Smooth muscle cell of bladder (primary cell): ENCODE data around the gene FUOM. TPM values are rescaled to one million over a fixed set of nuclear protein-coding genes. Genes with fewer than 3 reads are reported as not detected.

Experiments used
- total RNA-seq: library from RNA; depleted of rRNA; stranded (reverse); fragments of >200 nt; gene quantifications from 2 replicates; pipeline ENCODE4 v1.2.3, GENCODE V29; 2014

Gene FUOM
- total RNA-seq, result 6.7 and 15.5 TPM in 2 replicates

DNA sequence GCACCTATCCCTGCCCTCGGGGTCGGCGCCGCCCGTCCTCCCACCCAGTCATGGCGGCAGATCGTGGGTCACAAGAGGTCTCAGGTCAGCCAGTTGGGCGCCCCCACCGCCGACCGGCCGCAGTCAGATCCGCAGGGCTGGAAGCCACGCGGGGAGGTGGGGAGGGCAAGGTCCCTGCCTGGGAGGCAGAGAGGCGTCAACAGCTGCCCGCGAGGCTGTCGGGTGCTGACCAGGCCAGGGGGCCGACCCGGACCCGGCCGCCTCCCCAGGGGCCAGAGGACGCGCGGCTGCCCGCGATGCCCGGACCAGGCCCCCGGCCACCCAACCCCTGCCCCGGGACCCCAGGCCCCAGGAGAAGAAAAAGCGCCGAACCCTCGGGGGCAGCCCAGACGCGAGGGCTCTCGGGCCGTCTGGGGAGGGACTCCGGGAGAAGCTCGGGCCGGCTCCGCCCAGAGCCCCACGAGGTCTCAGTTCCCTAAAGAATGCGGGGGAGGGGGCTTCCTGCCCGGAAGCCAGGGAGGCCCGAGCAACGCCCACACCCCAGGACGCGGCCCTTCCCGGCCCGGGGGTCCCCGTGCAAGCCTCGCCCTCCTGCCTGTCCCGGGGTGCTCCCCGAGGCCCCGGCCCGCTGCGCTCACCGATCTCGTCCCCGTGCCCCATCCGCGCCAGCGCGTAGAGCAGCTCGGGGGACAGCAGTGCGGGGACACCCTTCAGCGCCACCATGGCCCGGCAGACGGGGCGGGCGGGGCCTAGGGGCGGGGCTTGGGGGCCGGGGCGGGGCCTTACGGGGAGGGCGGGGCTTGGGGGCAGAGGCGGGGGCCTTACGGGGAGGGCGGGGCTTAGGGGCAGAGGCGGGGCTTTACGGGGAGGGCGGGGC lies at the start of gene FUOM:
Gene FUOM, minus strand, starts transcription at position 735 of the 877 bp plus-strand sequence. Its CDS starts 12 bp downstream, at position 723.

GRCh38 chr10:133394064-133394663 lies 36.3 kb upstream of the FUOM start, which contains the start of gene MTG1:
MTG1 (plus strand) TSS chr10:133394157; CDS start chr10:133394221, 64 bp downstream.

GRCh38 chr10:133379152-133379800 lies 21.5 kb upstream of the FUOM start, which contains the start of gene PAOX:
PAOX (plus strand) TSS chr10:133379262; CDS start chr10:133379317, 55 bp downstream.

GRCh38 chr10:133373174-133374090 lies 15.6 kb upstream of the FUOM start, which contains the start of gene ECHS1:
ECHS1 (minus strand) TSS chr10:133373354; CDS start chr10:133373333, 21 bp downstream.

GRCh38 chr10:133336577-133337369 lies 21.0 kb downstream of the FUOM start, which contains the start of gene CALY:
CALY (minus strand) TSS chr10:133336896; CDS start chr10:133328989, 7,907 bp downstream.

GRCh38 chr10:133308421-133309099 lies 49.3 kb downstream of the FUOM start, which contains the start of the genes TUBGCP2 and ZNF511:
TUBGCP2 (minus strand) TSS chr10:133308872; CDS start chr10:133302941, 5,931 bp downstream.
ZNF511 (plus strand) TSS chr10:133308914; CDS start chr10:133308944, 30 bp downstream.

Other genes with a start within 250 kb of the FUOM start
- gene KNDC1, start 197.8 kb downstream of the FUOM start, total RNA-seq, result 0.57 and 1.3 TPM in 2 replicates
- not detected in 2 replicates for gene UTF1, start 127.8 kb downstream of the FUOM start, total RNA-seq
- gene VENTX, start 120.2 kb downstream of the FUOM start, total RNA-seq, result not detected in 2 replicates
- 0.71 and 1.3 TPM in 2 replicates for gene ADAM8, start 81.2 kb downstream of the FUOM start, total RNA-seq
- gene TUBGCP2, start 49.1 kb downstream of the FUOM start, total RNA-seq, result 53.9 and 61.8 TPM in 2 replicates
- 20.5 and 25.7 TPM in 2 replicates for gene ZNF511, start 49.1 kb downstream of the FUOM start, total RNA-seq
- not detected in 2 replicates for gene CALY, start 21.1 kb downstream of the FUOM start, total RNA-seq
- gene PRAP1, start 10.6 kb downstream of the FUOM start, total RNA-seq, result not detected in 2 replicates
- 57.0 and 70.7 TPM in 2 replicates for gene ECHS1, start 15.3 kb upstream of the FUOM start, total RNA-seq
- gene PAOX, start 21.2 kb upstream of the FUOM start, total RNA-seq, result 6.0 TPM in 2 replicates
- 22.5 and 29.8 TPM in 2 replicates for gene MTG1, start 36.1 kb upstream of the FUOM start, total RNA-seq
- 0.43 and 0.46 TPM in 2 replicates for gene SPRN, start 66.6 kb upstream of the FUOM start, total RNA-seq
- gene SCART1, start 95.9 kb upstream of the FUOM start, total RNA-seq, result 1.3 and 1.9 TPM in 2 replicates
- 0.28 and 0.37 TPM in 2 replicates for gene CYP2E1, start 169.3 kb upstream of the FUOM start, total RNA-seq
- not detected in 2 replicates for gene SYCE1, start 207.6 kb upstream of the FUOM start, total RNA-seq